Endothelial cell (in vitro differentiated cells): ENCODE results near the gene SLC39A13. TPM values are rescaled to one million over a fixed set of nuclear protein-coding genes. Genes with fewer than 3 reads are reported as not detected.

ENCODE experiments used
- DNase-seq: peaks from one replicate; pipeline ENCODE4 v3.0.0; 2021; ENCODE audit warnings: low spot score
- H3K27ac Mint-ChIP-seq: one replicate; pipeline ENCODE4 v1.8.0; 2021; ENCODE audit warnings: mixed read lengths, inconsistent platforms; ENCODE audit not compliant: unreplicated experiment
- H3K27me3 Mint-ChIP-seq: one replicate; pipeline ENCODE4 v1.8.0; 2021; ENCODE audit warnings: mild to moderate bottlenecking, moderate library complexity, mixed read lengths, inconsistent platforms; ENCODE audit not compliant: unreplicated experiment
- H3K36me3 Mint-ChIP-seq: one replicate; pipeline ENCODE4 v1.8.0; 2021; ENCODE audit warnings: mild to moderate bottlenecking, low read depth, mixed read lengths, inconsistent platforms; ENCODE audit not compliant: unreplicated experiment
- H3K4me1 Mint-ChIP-seq: one replicate; pipeline ENCODE4 v1.8.0; 2021; ENCODE audit warnings: mild to moderate bottlenecking, mixed read lengths, inconsistent platforms; ENCODE audit not compliant: unreplicated experiment
- H3K4me3 Mint-ChIP-seq: one replicate; pipeline ENCODE4 v1.8.0; 2021; ENCODE audit warnings: mild to moderate bottlenecking, mixed read lengths, inconsistent platforms; ENCODE audit not compliant: unreplicated experiment
- H3K9me3 Mint-ChIP-seq: one replicate; pipeline ENCODE4 v1.8.0; 2021; ENCODE audit warnings: mixed read lengths, inconsistent platforms; ENCODE audit not compliant: unreplicated experiment
- CTCF ChIP-seq: fragments of 200-600 bp; sonication (generic); IDR thresholded peaks from one replicate; pipeline ENCODE4 v1.5.0; 2021; ENCODE audit warnings: antibody characterized with exemption; ENCODE audit not compliant: unreplicated experiment
- total RNA-seq: library from RNA; stranded (reverse); fragmentation: NEBNext Ultra II Directional; extraction: Animal tissue kit (Norgen Biotek cat#: 25700); gene quantifications from one replicate; pipeline ENCODE4 v1.2.1, GENCODE V29; 2021; ENCODE audit not compliant: unreplicated experiment

SLC39A13 gene
- total RNA-seq, 1 donor from 2014 or later = 40.9 TPM

GRCh38 chr11:47389577-47390421 lies 18.6 kb upstream of the SLC39A13 start:
- no peak overlapping the region for H3K27ac Mint-ChIP-seq
- DNase-seq = no peak
- H3K4me1 Mint-ChIP-seq = peaks cover 13% of the 10 kb centered on the region
- peaks cover 5% of the 10 kb centered on the region for H3K27me3 Mint-ChIP-seq
- no peaks in the 10 kb centered on the region for H3K9me3 Mint-ChIP-seq
- no peak overlapping the region for H3K4me3 Mint-ChIP-seq
- no peaks in the 10 kb centered on the region for H3K36me3 Mint-ChIP-seq
- TF ChIP-seq CTCF = no peak

DNA sequence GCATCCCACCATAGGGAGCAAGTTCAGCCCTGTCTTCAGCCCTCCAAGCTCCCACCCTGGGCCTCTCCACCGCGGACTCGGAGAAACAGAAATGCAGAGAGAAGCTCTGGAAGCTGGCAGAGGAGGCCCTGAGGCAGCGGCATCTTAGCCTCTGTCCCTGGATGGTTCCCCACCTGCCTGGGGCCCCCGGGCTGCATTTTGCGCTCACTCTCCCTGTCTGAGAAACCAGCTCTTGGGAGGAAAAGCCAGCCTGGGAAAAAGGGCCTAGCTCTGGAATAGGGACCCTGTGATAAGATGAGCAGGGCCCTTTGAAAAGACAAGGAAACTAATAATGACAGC lies 18.0 kb upstream of the SLC39A13 start:
- Mint-ChIP-seq H3K27me3 (peaks cover 5% of the 10 kb centered on the region), H3K36me3 (no peaks in the 10 kb centered on the region), H3K4me1 (peaks cover 14% of the 10 kb centered on the region), H3K27ac (no peak overlapping the region), H3K4me3 (no peak overlapping the region), H3K9me3 (no peaks in the 10 kb centered on the region)
- DNase-seq = no peak
- TF ChIP-seq CTCF = no peak

- Mint-ChIP-seq H3K36me3 (no peaks in the 10 kb centered on the region), H3K27ac (no peak overlapping the region), H3K27me3 (peaks cover 5% of the 10 kb centered on the region), H3K4me1 (peaks cover 18% of the 10 kb centered on the region), H3K9me3 (no peaks in the 10 kb centered on the region), H3K4me3 (no peak overlapping the region)
- no peak for DNase-seq
- no peak for TF ChIP-seq CTCF
These were observed 17.3 kb upstream of the SLC39A13 start for GRCh38 chr11:47391077-47391583.

DNA sequence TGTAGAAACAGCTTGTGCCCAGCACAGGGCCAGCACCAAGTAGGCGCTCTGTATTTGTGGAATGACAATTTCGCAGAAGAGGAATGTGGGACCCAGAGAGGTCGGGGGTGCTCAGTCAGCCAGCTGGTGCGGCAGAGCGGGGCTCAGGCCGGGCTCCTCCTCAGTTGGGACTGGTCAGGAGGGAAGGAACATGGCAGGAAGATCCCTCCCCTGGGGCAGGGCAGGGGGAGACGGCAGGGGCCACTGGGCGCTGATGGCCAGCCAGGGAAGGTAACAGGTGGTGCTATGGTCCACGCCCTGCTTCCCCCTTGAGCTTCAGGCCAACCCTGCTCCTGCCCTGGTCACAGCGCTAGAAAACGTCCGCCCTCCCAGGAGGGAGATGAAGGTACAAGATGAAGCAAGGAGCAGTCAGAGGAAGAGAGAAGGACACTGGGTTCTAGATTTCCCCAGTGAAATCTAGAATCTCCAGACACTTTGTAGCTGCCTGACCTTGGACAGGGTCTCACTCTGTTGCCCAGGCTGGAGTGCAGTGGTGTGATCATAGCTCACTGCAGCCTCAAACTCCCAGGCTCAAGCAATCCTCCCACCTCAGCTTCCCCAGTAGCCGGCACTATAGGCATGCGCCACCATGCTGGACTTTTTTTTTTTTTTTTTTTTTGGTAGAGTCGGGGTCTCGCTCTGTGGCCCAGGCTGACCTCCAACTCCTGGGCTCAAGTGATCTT lies 16.5 kb upstream of the SLC39A13 start:
- H3K9me3 Mint-ChIP-seq = no peaks in the 10 kb centered on the region
- H3K4me1 Mint-ChIP-seq = peaks cover 18% of the 10 kb centered on the region
- H3K27me3 Mint-ChIP-seq = peaks cover 5% of the 10 kb centered on the region
- no peak for DNase-seq
- H3K4me3 Mint-ChIP-seq = no peak overlapping the region
- no peaks in the 10 kb centered on the region for H3K36me3 Mint-ChIP-seq
- H3K27ac Mint-ChIP-seq = no peak overlapping the region
- no peak for TF ChIP-seq CTCF
